DND-41 (cell line): ENCODE results near the gene RNF157.

ENCODE experiments used
- ATAC-seq: fragments of 200-7000 bp; cut with Tn5 transposase; 3 replicates; pipeline ENCODE4 v1.9.1; 2021; ENCODE audit warnings: low read depth; ENCODE audit not compliant: insufficient read depth
- DNase-seq: peaks from one replicate; pipeline ENCODE4 v3.0.0-alpha.2; 2020
- H2AFZ ChIP-seq: 2 replicates; pipeline ENCODE4 v1.6.0; 2012; ENCODE audit warnings: low read depth, low read length
- H3K27ac ChIP-seq: 2 replicates; pipeline ENCODE4 v1.5.1; 2012; ENCODE audit warnings: low read length, inconsistent platforms
- H3K27me3 ChIP-seq: fragments of 200-600 bp; sonication (generic); 2 replicates; pipeline ENCODE4 v1.6.0; 2012; ENCODE audit warnings: low read length, mild to moderate bottlenecking, inconsistent platforms; ENCODE audit not compliant: insufficient read depth, poor library complexity
- H3K36me3 ChIP-seq: 2 replicates; pipeline ENCODE4 v1.5.1; 2012; ENCODE audit warnings: low read length, inconsistent platforms; ENCODE audit not compliant: insufficient read depth
- H3K4me1 ChIP-seq: 2 replicates; pipeline ENCODE4 v1.5.1; 2012; ENCODE audit warnings: mild to moderate bottlenecking, low read length; ENCODE audit not compliant: insufficient read depth
- H3K4me2 ChIP-seq: 2 replicates; pipeline ENCODE4 v1.6.0; 2012; ENCODE audit warnings: mild to moderate bottlenecking, moderate library complexity, low read length, inconsistent platforms; ENCODE audit not compliant: insufficient read depth
- H3K4me3 ChIP-seq, 2 experiments: fragments of 200-600 bp in 1 of 2; shearing (Covaris generic) in 1 of 2; 2 replicates each; pipeline ENCODE4 v1.5.1; 2012 to 2016; ENCODE audit warnings: inconsistent platforms in 2 of 2, low read length in 2 of 2, mild to moderate bottlenecking in 2 of 2, low read depth in 1 of 2, moderate library complexity in 1 of 2
- H3K79me2 ChIP-seq: 2 replicates; pipeline ENCODE4 v1.6.0; 2012; ENCODE audit warnings: low read length, inconsistent platforms; ENCODE audit not compliant: insufficient read depth
- H3K9ac ChIP-seq: 2 replicates; pipeline ENCODE4 v1.6.0; 2012; ENCODE audit warnings: low read depth, mild to moderate bottlenecking, inconsistent platforms, low read length, moderate library complexity
- H3K9me3 ChIP-seq: 2 replicates; pipeline ENCODE4 v1.5.1; 2012; ENCODE audit warnings: low read length, moderate library complexity, mild to moderate bottlenecking, inconsistent platforms; ENCODE audit not compliant: insufficient read depth, severe bottlenecking
- H4K20me1 ChIP-seq: 2 replicates; pipeline ENCODE4 v1.6.0; 2012; ENCODE audit warnings: low read length; ENCODE audit not compliant: insufficient read depth
- EZH2 ChIP-seq: IDR thresholded peaks from 3 replicates; pipeline ENCODE4 v1.6.1; 2012; ENCODE audit warnings: borderline replicate concordance, low read depth, mild to moderate bottlenecking, moderate library complexity, low read length, inconsistent platforms; ENCODE audit not compliant: severe bottlenecking
- TF ChIP-seq, protein P1 (sequence below): IDR thresholded peaks from 2 replicates; pipeline ENCODE4 v1.5.1; 2012; ENCODE audit warnings: borderline replicate concordance, low read length, moderate library complexity, mild to moderate bottlenecking; ENCODE audit not compliant: poor library complexity, severe bottlenecking; ENCODE audit errors: extremely low read depth

RNF157 gene

DNA sequence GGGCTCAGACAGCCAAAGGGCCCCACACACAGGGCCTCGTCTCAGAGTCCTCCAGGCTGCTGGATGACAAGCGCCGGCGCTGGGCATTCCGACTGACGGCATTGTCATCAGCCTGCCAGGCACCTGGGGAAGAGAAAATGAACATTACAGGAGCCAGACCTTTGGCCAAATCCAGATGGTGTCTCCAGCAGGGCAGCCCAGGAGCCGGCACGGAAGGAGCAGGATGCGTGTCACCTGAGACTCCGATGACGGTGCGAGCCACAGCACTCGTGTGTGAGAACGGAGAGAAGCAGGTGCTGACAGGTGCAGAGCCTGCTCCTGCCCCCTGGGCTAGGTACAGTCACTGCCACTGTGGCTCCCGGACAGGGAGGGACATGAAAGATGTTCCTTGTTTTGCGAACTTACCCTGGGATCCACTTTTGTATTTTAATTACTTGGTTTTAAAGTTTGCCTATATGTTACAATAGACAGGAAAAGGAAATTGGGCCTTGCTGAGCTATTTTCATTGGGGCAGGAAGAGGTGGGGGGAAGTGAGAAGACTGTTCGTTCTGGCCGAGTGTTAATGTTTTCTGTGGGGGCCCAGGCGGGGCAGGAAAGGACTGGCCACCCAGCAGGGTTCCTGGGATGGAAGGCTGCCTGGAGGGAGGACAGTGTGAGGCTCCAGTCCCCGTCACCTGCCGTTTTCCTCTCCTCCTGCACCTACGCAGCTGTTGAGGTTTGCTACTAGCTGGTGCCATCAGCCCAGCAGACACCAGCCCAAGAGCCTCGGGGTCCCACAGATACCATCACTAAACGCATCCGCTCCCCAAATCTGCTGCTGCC lies 94.9 kb downstream of the RNF157 start:
- TF ChIP-seq EZH2, result no peak
- TF ChIP-seq, protein P1, sequence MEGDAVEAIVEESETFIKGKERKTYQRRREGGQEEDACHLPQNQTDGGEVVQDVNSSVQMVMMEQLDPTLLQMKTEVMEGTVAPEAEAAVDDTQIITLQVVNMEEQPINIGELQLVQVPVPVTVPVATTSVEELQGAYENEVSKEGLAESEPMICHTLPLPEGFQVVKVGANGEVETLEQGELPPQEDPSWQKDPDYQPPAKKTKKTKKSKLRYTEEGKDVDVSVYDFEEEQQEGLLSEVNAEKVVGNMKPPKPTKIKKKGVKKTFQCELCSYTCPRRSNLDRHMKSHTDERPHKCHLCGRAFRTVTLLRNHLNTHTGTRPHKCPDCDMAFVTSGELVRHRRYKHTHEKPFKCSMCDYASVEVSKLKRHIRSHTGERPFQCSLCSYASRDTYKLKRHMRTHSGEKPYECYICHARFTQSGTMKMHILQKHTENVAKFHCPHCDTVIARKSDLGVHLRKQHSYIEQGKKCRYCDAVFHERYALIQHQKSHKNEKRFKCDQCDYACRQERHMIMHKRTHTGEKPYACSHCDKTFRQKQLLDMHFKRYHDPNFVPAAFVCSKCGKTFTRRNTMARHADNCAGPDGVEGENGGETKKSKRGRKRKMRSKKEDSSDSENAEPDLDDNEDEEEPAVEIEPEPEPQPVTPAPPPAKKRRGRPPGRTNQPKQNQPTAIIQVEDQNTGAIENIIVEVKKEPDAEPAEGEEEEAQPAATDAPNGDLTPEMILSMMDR, result no peak
- ATAC-seq, result no peak
- no peak for DNase-seq
- no peak overlapping the region for H2AFZ ChIP-seq
- H3K4me1 ChIP-seq, result peaks cover 53% of the 10 kb centered on the region
- H3K27me3 ChIP-seq, result no peaks in the 10 kb centered on the region
- no peaks in the 10 kb centered on the region for H4K20me1 ChIP-seq
- no peak overlapping the region for H3K4me3 ChIP-seq
- no peak overlapping the region for H3K9ac ChIP-seq
- no peak overlapping the region for H3K27ac ChIP-seq
- no peaks in the 10 kb centered on the region for H3K9me3 ChIP-seq
- no peaks in the 10 kb centered on the region for H3K36me3 ChIP-seq
- H3K4me2 ChIP-seq, result no peak overlapping the region
- no peaks in the 10 kb centered on the region for H3K79me2 ChIP-seq

DNA sequence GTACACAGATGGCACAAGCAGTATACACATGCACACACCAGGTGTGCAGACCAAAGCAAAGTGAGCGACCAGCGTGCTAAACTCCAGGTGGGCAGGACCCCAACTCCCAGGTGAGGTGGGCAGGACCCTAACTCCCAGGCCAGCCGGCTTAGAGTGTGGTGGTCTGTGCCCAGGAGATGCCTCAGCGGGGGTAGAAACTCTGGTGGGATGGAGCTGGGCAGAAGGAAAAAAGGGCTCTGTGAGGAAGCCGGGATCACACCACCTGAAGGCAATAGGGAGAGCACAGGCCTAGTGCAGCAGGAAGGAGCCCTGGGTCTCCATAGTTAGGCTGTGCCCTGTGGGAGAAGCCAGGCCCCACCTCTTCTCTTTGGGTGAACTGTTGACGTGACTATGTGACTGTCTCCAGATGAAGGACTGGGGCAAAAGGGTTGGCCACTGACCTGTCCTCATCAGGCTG lies 97.7 kb downstream of the RNF157 start:
- no peak for DNase-seq
- TF ChIP-seq, protein P1, result no peak
- no peak for TF ChIP-seq EZH2
- Histone ChIP-seq H3K4me2 (no peak overlapping the region), H2AFZ (no peak overlapping the region), H3K4me1 (peaks cover 53% of the 10 kb centered on the region), H3K36me3 (no peaks in the 10 kb centered on the region), H3K9ac (no peak overlapping the region), H4K20me1 (no peaks in the 10 kb centered on the region), H3K9me3 (no peaks in the 10 kb centered on the region), H3K4me3 (no peak overlapping the region), H3K79me2 (no peaks in the 10 kb centered on the region), H3K27ac (0 out of 2 replicates have a peak overlapping the region, but pooled peaks have one; percentile 39), H3K27me3 (no peaks in the 10 kb centered on the region)
- ATAC-seq, result no peak

DNA sequence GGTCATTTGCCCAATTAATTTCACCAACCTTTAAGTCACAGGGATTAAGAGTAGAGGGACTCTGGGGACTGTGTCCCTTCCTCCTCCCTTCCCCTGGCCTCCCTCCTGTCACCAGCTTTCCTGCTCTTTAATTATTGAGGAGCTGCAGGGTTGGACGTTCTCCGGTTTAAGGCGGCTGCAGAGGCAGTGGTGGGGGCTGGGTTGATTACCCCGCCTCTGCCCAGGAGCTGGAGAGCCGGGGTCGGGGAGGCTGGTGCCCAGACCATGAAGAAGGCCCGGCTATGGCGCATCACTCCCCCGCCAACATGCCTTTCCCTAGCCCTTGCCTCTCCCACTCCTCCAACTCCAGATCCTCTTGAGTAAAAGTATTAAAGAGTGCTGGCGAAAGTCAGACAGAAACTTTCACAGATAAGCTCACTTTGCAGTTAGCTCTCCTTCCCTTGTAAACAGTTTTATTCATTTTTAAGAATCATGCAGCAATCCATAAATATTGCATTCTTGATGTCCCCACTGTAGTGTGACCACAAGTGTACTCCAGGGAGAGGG lies 98.2 kb downstream of the RNF157 start:
- Histone ChIP-seq H3K4me2 (peak overlapping the region; percentile 89; the same call in 1 of the 2 replicates), H3K4me3 (no peak overlapping the region; a peak in 1 of 4 replicates), H3K79me2 (no peaks in the 10 kb centered on the region), H4K20me1 (no peaks in the 10 kb centered on the region), H3K27ac (peak overlapping the region; percentile 57; the same call in 1 of the 2 replicates), H3K27me3 (no peaks in the 10 kb centered on the region), H2AFZ (peak overlapping the region; percentile 75), H3K9ac (peak overlapping the region; percentile 65; the same call in 1 of the 2 replicates), H3K4me1 (peaks cover 53% of the 10 kb centered on the region), H3K9me3 (no peaks in the 10 kb centered on the region), H3K36me3 (no peaks in the 10 kb centered on the region)
- DNase-seq (no peak), ATAC-seq (no peak)
- TF ChIP-seq EZH2, result no peak
- TF ChIP-seq, protein P1, result no peak
